WTC11 (cell line): ENCODE measurements around the gene ERGIC2.

Experiments
- ATF1 ChIP-seq: sonication (generic); formaldehyde crosslinking; IDR thresholded peaks from 2 replicates; pipeline ENCODE4 v1.8.1; 2023; ENCODE audit warnings: mild to moderate bottlenecking, moderate library complexity, missing genetic modification reagents
- ATF2 ChIP-seq: sonication (generic); formaldehyde crosslinking; IDR thresholded peaks from 2 replicates; pipeline ENCODE4 v1.8.1; 2022; ENCODE audit warnings: low read depth, missing genetic modification reagents, borderline replicate concordance
- CDX4 ChIP-seq: fragments of 250-450 bp; sonication (Bioruptor Pico); IDR thresholded peaks from 2 replicates; pipeline ENCODE4 v1.9.0; 2021; ENCODE audit warnings: moderate library complexity, mild to moderate bottlenecking, inconsistent platforms, borderline replicate concordance
- CTCF ChIP-seq: fragments of 200-600 bp; IDR thresholded peaks from 2 replicates; pipeline ENCODE4 v1.8.0; 2022; ENCODE audit warnings: antibody characterized with exemption
- JUN ChIP-seq: sonication (generic); formaldehyde crosslinking; IDR thresholded peaks from 2 replicates; pipeline ENCODE4 v1.8.0; 2023; ENCODE audit warnings: mild to moderate bottlenecking, missing genetic modification reagents
- RELA ChIP-seq: sonication (generic); formaldehyde crosslinking; IDR thresholded peaks from 2 replicates; pipeline ENCODE4 v1.8.1; 2022; ENCODE audit warnings: missing genetic modification reagents, mild to moderate bottlenecking, borderline replicate concordance
- STAT6 ChIP-seq: sonication (generic); formaldehyde crosslinking; conservative IDR thresholded peaks from 2 replicates; pipeline ENCODE4 v1.8.1; 2023; ENCODE audit warnings: mild to moderate bottlenecking, low read depth, missing genetic modification reagents, moderate library complexity
- TCF7 ChIP-seq: sonication (generic); formaldehyde crosslinking; IDR thresholded peaks from 2 replicates; pipeline ENCODE4 v1.8.0; 2022; ENCODE audit warnings: mild to moderate bottlenecking, low read depth, missing genetic modification reagents, moderate library complexity
- USF2 ChIP-seq: sonication (generic); formaldehyde crosslinking; IDR thresholded peaks from 2 replicates; pipeline ENCODE4 v1.8.1; 2023; ENCODE audit warnings: mild to moderate bottlenecking, missing genetic modification reagents, moderate library complexity
- ZNF232 ChIP-seq: sonication (generic); formaldehyde crosslinking; IDR thresholded peaks from 2 replicates; pipeline ENCODE4 v1.8.0; 2022; ENCODE audit warnings: mild to moderate bottlenecking, missing genetic modification reagents
- ZNF281 ChIP-seq: sonication (generic); formaldehyde crosslinking; IDR thresholded peaks from 2 replicates; pipeline ENCODE4 v1.8.0; 2023; ENCODE audit warnings: mild to moderate bottlenecking, missing genetic modification reagents
- TF ChIP-seq, protein P1 (sequence below): sonication (generic); formaldehyde crosslinking; conservative IDR thresholded peaks from 2 replicates; pipeline ENCODE4 v1.8.1; 2022; ENCODE audit warnings: mild to moderate bottlenecking, missing genetic modification reagents

DNA sequence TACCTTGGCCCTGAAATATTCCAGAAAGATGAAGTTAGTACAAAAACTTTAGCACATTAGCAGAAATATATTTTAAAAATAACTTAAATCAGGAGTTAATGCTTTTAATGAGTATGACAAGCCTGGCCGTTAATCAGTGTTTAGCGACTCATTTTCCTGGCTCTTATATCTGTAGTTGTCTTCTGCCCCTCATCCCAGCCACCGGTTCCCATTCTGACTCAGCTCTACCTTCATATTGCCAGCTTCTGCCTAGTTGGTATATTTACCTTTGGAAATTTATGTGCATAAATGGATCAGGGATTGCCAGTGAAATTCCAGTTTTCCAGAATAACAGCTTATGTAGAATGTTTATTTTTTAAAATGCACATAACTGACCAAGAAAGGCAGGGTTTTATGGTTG, 79.9 kb downstream of the ERGIC2 start:
- TF ChIP-seq ZNF281 (no peak), STAT6 (no peak), USF2 (no peak), CTCF (no peak), CDX4 (CRISPR knock-in tag) (no peak), ATF1 (CRISPR knock-in tag) (no peak), RELA (CRISPR knock-in tag) (no peak), ATF2 (CRISPR knock-in tag) (no peak), ZNF232 (no peak), TCF7 (CRISPR knock-in tag) (no peak), JUN (CRISPR knock-in tag) (no peak)
- TF ChIP-seq, protein P1, sequence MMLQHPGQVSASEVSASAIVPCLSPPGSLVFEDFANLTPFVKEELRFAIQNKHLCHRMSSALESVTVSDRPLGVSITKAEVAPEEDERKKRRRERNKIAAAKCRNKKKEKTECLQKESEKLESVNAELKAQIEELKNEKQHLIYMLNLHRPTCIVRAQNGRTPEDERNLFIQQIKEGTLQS = no peak
